GM19023 (cell line): ENCODE data around the gene CYSLTR1.
"Not testable (repeated sequence)": the region's sequence is repeated elsewhere in the genome, so short reads cannot be mapped to it uniquely, and the experiment has no call there.

Source experiments
- ATAC-seq: cut with Tn5 transposase; IDR thresholded peaks from one replicate; pipeline ENCODE4 v1.9.1; 2021; ENCODE audit warnings: mild to moderate bottlenecking, moderate library complexity; ENCODE audit not compliant: unreplicated experiment

Gene CYSLTR1

GRCh38 chrX:78327370-78328086 is at the start of gene CYSLTR1:
Gene CYSLTR1, minus strand, starts transcription at chrX:78327611. Its CDS starts 53,865 bp downstream, at chrX:78273746.
- peak; percentile 50 for ATAC-seq

GRCh38 chrX:78377186-78377585 is 49.8 kb upstream of the CYSLTR1 start:
- no peak for ATAC-seq

- no peak for ATAC-seq
Measured at GRCh38 chrX:78375894-78376293, 48.5 kb upstream of the CYSLTR1 start.

- ATAC-seq = no peak
Measured at GRCh38 chrX:78366576-78366975, 39.2 kb upstream of the CYSLTR1 start.

GRCh38 chrX:78357342-78358055 is 30.1 kb upstream of the CYSLTR1 start:
- ATAC-seq = no peak

- peak; percentile 53 for ATAC-seq
Measured at GRCh38 chrX:78333521-78333920, 6.1 kb upstream of the CYSLTR1 start.

GRCh38 chrX:78331708-78332107 is 4.3 kb upstream of the CYSLTR1 start:
- ATAC-seq = no peak

- no peak for ATAC-seq
Measured at GRCh38 chrX:78330540-78330939, 3.1 kb upstream of the CYSLTR1 start.

GRCh38 chrX:78330068-78330467 is 2.7 kb upstream of the CYSLTR1 start:
- ATAC-seq = no peak

GRCh38 chrX:78329486-78329885 is 2.1 kb upstream of the CYSLTR1 start:
- no peak for ATAC-seq

- no peak for ATAC-seq
Measured at GRCh38 chrX:78326401-78326800, 1.0 kb downstream of the CYSLTR1 start.

GRCh38 chrX:78322863-78323262 is 4.5 kb downstream of the CYSLTR1 start:
- ATAC-seq = no peak

GRCh38 chrX:78321809-78322208 is 5.6 kb downstream of the CYSLTR1 start:
- peak; percentile 89 for ATAC-seq

- no peak for ATAC-seq
Measured at GRCh38 chrX:78316265-78316664, 11.1 kb downstream of the CYSLTR1 start.

- no peak for ATAC-seq
Measured at GRCh38 chrX:78315745-78316144, 11.7 kb downstream of the CYSLTR1 start.

GRCh38 chrX:78314561-78314960 is 12.8 kb downstream of the CYSLTR1 start:
- no peak for ATAC-seq

- ATAC-seq = no peak
Measured at GRCh38 chrX:78313526-78313925, 13.9 kb downstream of the CYSLTR1 start.

GRCh38 chrX:78307665-78308064 is 19.7 kb downstream of the CYSLTR1 start:
- no peak for ATAC-seq

GRCh38 chrX:78303086-78303485 is 24.3 kb downstream of the CYSLTR1 start:
- ATAC-seq = no peak

- ATAC-seq = not testable (repeated sequence)
Measured at GRCh38 chrX:78300933-78301332, 26.5 kb downstream of the CYSLTR1 start.

GRCh38 chrX:78283511-78283910 is 43.9 kb downstream of the CYSLTR1 start:
- no peak for ATAC-seq

GRCh38 chrX:78237127-78237526 is 90.3 kb downstream of the CYSLTR1 start:
- ATAC-seq = no peak
